SK-N-SH (cell line): Measurements from ENCODE around the gene PARD3. TPM values are rescaled to one million over a fixed set of nuclear protein-coding genes. Genes with fewer than 3 reads are reported as not detected.

Experiments used
- CTCF ChIA-PET: fragments of 300-600, 350-600 bp; formaldehyde crosslinking; extraction: SDS; loops from one replicate; lab custom pipeline; 2021; lab: Yijun Ruan, JAX
- POLR2A ChIA-PET: fragments of 350-600 bp; sonication (Branson Sonifier 250); formaldehyde crosslinking; extraction: SDS; loops from one replicate; lab custom pipeline; 2020; ENCODE audit warnings: antibody characterized with exemption, inconsistent platforms; lab: Yijun Ruan, JAX
- DNase-seq: peaks from one replicate; pipeline ENCODE4 v3.0.0; 2012
- H2AFZ ChIP-seq: fragments of 200-600 bp; sonication (generic); 2 replicates; pipeline ENCODE4 v1.8.1; 2016; ENCODE audit warnings: antibody characterized with exemption, mild to moderate bottlenecking, low read depth
- H3F3A ChIP-seq: fragments of 200-600 bp; sonication (generic); replicated peaks from 2 replicates; pipeline ENCODE3; 2016; ENCODE audit warnings: antibody characterized with exemption, mild to moderate bottlenecking; ENCODE audit not compliant: insufficient read depth
- H3K27ac ChIP-seq, 2 experiments: fragments of 200-500 bp in 1 of 2; fragments of 200-600 bp in 1 of 2; sonication (Bioruptor generic) in 1 of 2; sonication (generic), shearing (Covaris generic) in 1 of 2; 2 replicates each; pipeline versions ENCODE4 v1.5.1 to v1.6.1; 2014 to 2016; ENCODE audit warnings: low read depth in 2 of 2, inconsistent platforms in 1 of 2, low read length in 1 of 2, mild to moderate bottlenecking in 1 of 2, mixed read lengths in 1 of 2
- H3K27me3 ChIP-seq: fragments of 200-600 bp; sonication (generic), shearing (Covaris generic); 2 replicates; pipeline ENCODE4 v1.6.1; 2016; ENCODE audit warnings: mixed run types; ENCODE audit not compliant: insufficient read depth
- H3K36me3 ChIP-seq, 2 experiments: fragments of 200-500 bp in 1 of 2; fragments of 200-600 bp in 1 of 2; sonication (Bioruptor generic) in 1 of 2; sonication (generic) in 1 of 2; replicated peaks in 1 of 2; 2 replicates each; pipeline versions ENCODE3 to v1.5.1; 2014 to 2016; ENCODE audit warnings: low read length in 1 of 2, mild to moderate bottlenecking in 1 of 2; ENCODE audit not compliant: insufficient read depth in 2 of 2, control insufficient read depth in 1 of 2
- H3K4me1 ChIP-seq, 2 experiments: fragments of 200-500 bp in 1 of 2; fragments of 200-600 bp in 1 of 2; sonication (Bioruptor generic) in 1 of 2; sonication (generic), shearing (Covaris generic) in 1 of 2; 2 replicates each; pipeline versions ENCODE4 v1.5.1 to v1.6.1; 2014 to 2016; ENCODE audit warnings: low read depth in 1 of 2, low read length in 1 of 2, mixed run types in 1 of 2; ENCODE audit not compliant: insufficient read depth in 2 of 2, control insufficient read depth in 1 of 2
- H3K4me2 ChIP-seq: fragments of 200-600 bp; sonication (generic), shearing (Covaris generic); 2 replicates; pipeline ENCODE4 v1.6.1; 2017; ENCODE audit warnings: mixed run types
- H3K4me3 ChIP-seq, 2 experiments: fragments of 200-500 bp in 1 of 2; fragments of 200-600 bp in 1 of 2; sonication (Bioruptor generic) in 1 of 2; sonication (generic), shearing (Covaris generic) in 1 of 2; 2 replicates each; pipeline versions ENCODE4 v1.5.1 to v1.8.1; 2014 to 2016; ENCODE audit warnings: low read depth in 2 of 2, inconsistent platforms in 1 of 2, low read length in 1 of 2, mild to moderate bottlenecking in 1 of 2, mixed read lengths in 1 of 2, moderate library complexity in 1 of 2
- H3K79me2 ChIP-seq: fragments of 200-600 bp; sonication (generic); 2 replicates; pipeline ENCODE4 v1.8.1; 2017; ENCODE audit warnings: mild to moderate bottlenecking; ENCODE audit not compliant: insufficient read depth
- H3K9ac ChIP-seq: fragments of 200-600 bp; sonication (generic); 2 replicates; pipeline ENCODE4 v1.6.1; 2017; ENCODE audit warnings: mixed run types
- H3K9me2 ChIP-seq: fragments of 200-600 bp; sonication (generic); 2 replicates; pipeline ENCODE4 v1.6.1; 2017; ENCODE audit warnings: mixed run types
- H3K9me3 ChIP-seq: fragments of 200-600 bp; sonication (generic); 2 replicates; pipeline ENCODE4 v1.6.1; 2017; ENCODE audit warnings: mixed run types, mild to moderate bottlenecking, moderate library complexity
- H4K20me1 ChIP-seq: fragments of 200-600 bp; sonication (generic); 2 replicates; pipeline ENCODE4 v1.6.1; 2017; ENCODE audit warnings: mild to moderate bottlenecking, mixed run types; ENCODE audit not compliant: insufficient read depth
- CHD2 ChIP-seq: fragments of 150-350 bp; IDR thresholded peaks from 2 replicates; pipeline ENCODE4 v1.6.1; 2018; ENCODE audit warnings: low read length; ENCODE audit not compliant: partially characterized antibody
- ELF1 ChIP-seq: IDR thresholded peaks from 2 replicates; pipeline ENCODE4 v1.4.0; 2012
- EZH2phosphoT487 ChIP-seq: fragments of 200-600 bp; sonication (generic); IDR thresholded peaks from 2 replicates; pipeline ENCODE4 v1.6.1; 2017; ENCODE audit warnings: low read depth, mixed run types, mild to moderate bottlenecking, antibody characterized with exemption, moderate library complexity, borderline replicate concordance
- FOXJ3 ChIP-seq: sonication (generic); formaldehyde crosslinking; IDR thresholded peaks from 2 replicates; pipeline ENCODE4 v1.5.1; 2020; ENCODE audit warnings: mild to moderate bottlenecking, missing genetic modification reagents
- IRF3 ChIP-seq: fragments of 150-350 bp; IDR thresholded peaks from 2 replicates; pipeline ENCODE4 v1.6.1; 2016; ENCODE audit warnings: mild to moderate bottlenecking, low read depth, low read length
- JUND ChIP-seq: IDR thresholded peaks from 2 replicates; pipeline ENCODE4 v1.4.0; 2012
- MXI1 ChIP-seq: IDR thresholded peaks from 2 replicates; pipeline ENCODE4 v1.6.1; 2012; ENCODE audit warnings: mild to moderate bottlenecking, low read depth, low read length, improper control_type of control experiment
- NRF1 ChIP-seq: IDR thresholded peaks from 2 replicates; pipeline ENCODE4 v1.6.1; 2012; ENCODE audit warnings: low read depth, mild to moderate bottlenecking, low read length
- POLR2AphosphoS5 ChIP-seq: IDR thresholded peaks from 2 replicates; pipeline ENCODE4 v1.6.1; 2012; ENCODE audit warnings: low read depth, low read length
- RAD21 ChIP-seq: IDR thresholded peaks from 2 replicates; pipeline ENCODE4 v1.6.1; 2012; ENCODE audit warnings: mild to moderate bottlenecking, low read length
- RCOR1 ChIP-seq: fragments of 150-350 bp; IDR thresholded peaks from 2 replicates; pipeline ENCODE4 v1.6.1; 2017; ENCODE audit warnings: antibody characterized with exemption, low read length
- RFX5 ChIP-seq: IDR thresholded peaks from 2 replicates; pipeline ENCODE4 v1.6.1; 2012; ENCODE audit warnings: mild to moderate bottlenecking, improper control_type of control experiment, low read length
- RXRA ChIP-seq: IDR thresholded peaks from 2 replicates; pipeline ENCODE4 v1.4.0; 2012; ENCODE audit warnings: low read depth, mild to moderate bottlenecking, borderline replicate concordance
- SIN3A ChIP-seq: IDR thresholded peaks from 2 replicates; pipeline ENCODE4 v1.6.1; 2012; ENCODE audit warnings: low read depth, mild to moderate bottlenecking, low read length, moderate library complexity, borderline replicate concordance
- TAF1 ChIP-seq: IDR thresholded peaks from 2 replicates; pipeline ENCODE4 v1.6.1; 2012; ENCODE audit warnings: low read depth, mild to moderate bottlenecking, low read length, moderate library complexity, borderline replicate concordance
- TCF12 ChIP-seq: IDR thresholded peaks from 2 replicates; pipeline ENCODE4 v1.4.0; 2012
- USF2 ChIP-seq: fragments of 150-350 bp; IDR thresholded peaks from 2 replicates; pipeline ENCODE4 v1.6.1; 2017; ENCODE audit warnings: antibody characterized with exemption, low read length, low read depth, borderline replicate concordance
- YY1 ChIP-seq: IDR thresholded peaks from 2 replicates; pipeline ENCODE4 v1.4.0; 2012; ENCODE audit warnings: low read depth, mild to moderate bottlenecking
- WGBS: methylation state at CpG from one replicate; pipeline ENCODE4 v1.1.6; 2017; ENCODE audit warnings: low lambda C conversion rate; 5-methylcytosine and 5-hydroxymethylcytosine counted together
- polyA plus RNA-seq, 3 experiments: library from polyadenylated mRNA; depleted of rRNA; stranded (reverse); fragments of >200 nt; gene quantifications; 2 replicates each; pipeline ENCODE4 v1.2.3, GENCODE V29; 2012
- TF ChIP-seq, protein P1 (sequence below): IDR thresholded peaks from 2 replicates; pipeline ENCODE4 v1.6.1; 2012; ENCODE audit warnings: mild to moderate bottlenecking, low read depth, low read length, moderate library complexity
- TF ChIP-seq, protein P2 (sequence below): IDR thresholded peaks from 2 replicates; pipeline ENCODE4 v1.4.0; 2012; ENCODE audit warnings: low read depth, borderline replicate concordance
- TF ChIP-seq, protein P3 (sequence below): IDR thresholded peaks from 2 replicates; pipeline ENCODE4 v1.4.0; 2012; ENCODE audit warnings: low read depth

PARD3 gene
- polyA plus RNA-seq, 1 of the 3 experiments (the other 2 are of a cell fraction) = 29.4 TPM

DNA sequence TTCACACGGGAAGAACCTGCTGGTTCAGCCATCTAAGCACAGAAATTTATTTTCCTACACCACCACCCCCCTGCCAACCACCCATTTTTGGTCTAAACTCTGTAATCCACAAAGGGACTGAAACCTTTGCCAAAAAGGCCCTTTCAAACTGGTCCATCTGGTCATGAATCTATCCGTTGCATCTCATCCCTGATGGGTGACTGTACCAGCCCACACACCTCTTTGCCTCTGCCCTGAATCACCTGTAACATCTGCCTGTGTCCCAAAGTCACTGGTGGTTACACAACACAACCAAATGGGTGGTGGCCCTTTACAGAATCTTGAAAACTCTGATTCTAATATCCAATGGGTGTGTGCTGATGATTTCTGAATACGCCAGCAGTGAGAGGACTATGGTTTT is 503.4 kb downstream of the PARD3 start:
- no peak for DNase-seq
- Histone ChIP-seq H2AFZ (no peak overlapping the region), H3K79me2 (no peaks in the 10 kb centered on the region), H4K20me1 (no peaks in the 10 kb centered on the region), H3K9me2 (no peaks in the 10 kb centered on the region), H3K36me3 (peaks cover 7 to 12% of the 10 kb centered on the region in 2 experiments), H3F3A (no peaks in the 10 kb centered on the region), H3K4me2 (no peak overlapping the region), H3K27me3 (no peaks in the 10 kb centered on the region), H3K4me1 (peaks cover 0 to 7% of the 10 kb centered on the region in 2 experiments; a peak in 3 of 4 replicates), H3K4me3 (no peak overlapping the region), H3K27ac (no peak overlapping the region), H3K9ac (no peak overlapping the region), H3K9me3 (no peaks in the 10 kb centered on the region)
- POLR2A ChIA-PET = no interaction called here
- CTCF ChIA-PET = interaction anchor here (0.6 kb wide), 1 partner anchor 308 kb away, joined by 3 read pairs; no protein-coding TSS in a partner anchor
- WGBS = 95% methylated on average over 3 of the region's 3 CpGs
- no peak for TF ChIP-seq NRF1
- TF ChIP-seq FOXJ3 = no peak
- TF ChIP-seq, protein P1, sequence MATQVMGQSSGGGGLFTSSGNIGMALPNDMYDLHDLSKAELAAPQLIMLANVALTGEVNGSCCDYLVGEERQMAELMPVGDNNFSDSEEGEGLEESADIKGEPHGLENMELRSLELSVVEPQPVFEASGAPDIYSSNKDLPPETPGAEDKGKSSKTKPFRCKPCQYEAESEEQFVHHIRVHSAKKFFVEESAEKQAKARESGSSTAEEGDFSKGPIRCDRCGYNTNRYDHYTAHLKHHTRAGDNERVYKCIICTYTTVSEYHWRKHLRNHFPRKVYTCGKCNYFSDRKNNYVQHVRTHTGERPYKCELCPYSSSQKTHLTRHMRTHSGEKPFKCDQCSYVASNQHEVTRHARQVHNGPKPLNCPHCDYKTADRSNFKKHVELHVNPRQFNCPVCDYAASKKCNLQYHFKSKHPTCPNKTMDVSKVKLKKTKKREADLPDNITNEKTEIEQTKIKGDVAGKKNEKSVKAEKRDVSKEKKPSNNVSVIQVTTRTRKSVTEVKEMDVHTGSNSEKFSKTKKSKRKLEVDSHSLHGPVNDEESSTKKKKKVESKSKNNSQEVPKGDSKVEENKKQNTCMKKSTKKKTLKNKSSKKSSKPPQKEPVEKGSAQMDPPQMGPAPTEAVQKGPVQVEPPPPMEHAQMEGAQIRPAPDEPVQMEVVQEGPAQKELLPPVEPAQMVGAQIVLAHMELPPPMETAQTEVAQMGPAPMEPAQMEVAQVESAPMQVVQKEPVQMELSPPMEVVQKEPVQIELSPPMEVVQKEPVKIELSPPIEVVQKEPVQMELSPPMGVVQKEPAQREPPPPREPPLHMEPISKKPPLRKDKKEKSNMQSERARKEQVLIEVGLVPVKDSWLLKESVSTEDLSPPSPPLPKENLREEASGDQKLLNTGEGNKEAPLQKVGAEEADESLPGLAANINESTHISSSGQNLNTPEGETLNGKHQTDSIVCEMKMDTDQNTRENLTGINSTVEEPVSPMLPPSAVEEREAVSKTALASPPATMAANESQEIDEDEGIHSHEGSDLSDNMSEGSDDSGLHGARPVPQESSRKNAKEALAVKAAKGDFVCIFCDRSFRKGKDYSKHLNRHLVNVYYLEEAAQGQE = no peak
- no peak for TF ChIP-seq YY1
- TF ChIP-seq SIN3A = no peak
- no peak for TF ChIP-seq USF2
- TF ChIP-seq JUND = no peak
- TF ChIP-seq IRF3 = no peak
- TF ChIP-seq, protein P2, sequence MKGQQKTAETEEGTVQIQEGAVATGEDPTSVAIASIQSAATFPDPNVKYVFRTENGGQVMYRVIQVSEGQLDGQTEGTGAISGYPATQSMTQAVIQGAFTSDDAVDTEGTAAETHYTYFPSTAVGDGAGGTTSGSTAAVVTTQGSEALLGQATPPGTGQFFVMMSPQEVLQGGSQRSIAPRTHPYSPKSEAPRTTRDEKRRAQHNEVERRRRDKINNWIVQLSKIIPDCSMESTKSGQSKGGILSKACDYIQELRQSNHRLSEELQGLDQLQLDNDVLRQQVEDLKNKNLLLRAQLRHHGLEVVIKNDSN = no peak
- no peak for TF ChIP-seq RAD21
- TF ChIP-seq MXI1 = no peak

GRCh38 chr10:34310234-34310633 is 504.9 kb downstream of the PARD3 start:
- Histone ChIP-seq H3K9me2 (no peaks in the 10 kb centered on the region), H3K4me3 (no peak overlapping the region), H2AFZ (no peak overlapping the region), H4K20me1 (no peaks in the 10 kb centered on the region), H3K27ac (no peak overlapping the region), H3F3A (no peaks in the 10 kb centered on the region), H3K4me2 (no peak overlapping the region), H3K36me3 (peaks cover 3 to 5% of the 10 kb centered on the region in 2 experiments), H3K79me2 (no peaks in the 10 kb centered on the region), H3K4me1 (peaks cover 0 to 7% of the 10 kb centered on the region in 2 experiments; a peak in 3 of 4 replicates), H3K9me3 (no peaks in the 10 kb centered on the region), H3K27me3 (no peaks in the 10 kb centered on the region), H3K9ac (no peak overlapping the region)
- 97% methylated on average over 4 of the region's 4 CpGs for WGBS
- no peak for DNase-seq
- ChIA-PET CTCF (no interaction called here), POLR2A (no interaction called here)
- TF ChIP-seq MXI1 = no peak
- no peak for TF ChIP-seq ELF1
- TF ChIP-seq NRF1 = no peak
- TF ChIP-seq CHD2 = no peak
- TF ChIP-seq EZH2phosphoT487 = no peak
- no peak for TF ChIP-seq RXRA
- TF ChIP-seq, protein P3, sequence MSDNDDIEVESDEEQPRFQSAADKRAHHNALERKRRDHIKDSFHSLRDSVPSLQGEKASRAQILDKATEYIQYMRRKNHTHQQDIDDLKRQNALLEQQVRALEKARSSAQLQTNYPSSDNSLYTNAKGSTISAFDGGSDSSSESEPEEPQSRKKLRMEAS = no peak
- no peak for TF ChIP-seq TCF12
- no peak for TF ChIP-seq RFX5
- TF ChIP-seq RCOR1 = no peak
- TF ChIP-seq POLR2AphosphoS5 = no peak
- TF ChIP-seq YY1 = no peak
- TF ChIP-seq SIN3A = no peak
- TF ChIP-seq TAF1 = no peak
- TF ChIP-seq RAD21 = no peak
- no peak for TF ChIP-seq JUND
